NCI-H187 treated with DMSO at 0.1 percent for 48 hours (cell line): ENCODE measurements around the gene IQSEC1.
A peak's percentile ranks its signal among the peaks of the same experiment; 100 is the strongest.

Experiments used
- DNase-seq: peaks from one replicate; lab custom pipeline; 2025; lab: John Stamatoyannopoulos, UW

Gene IQSEC1

DNA sequence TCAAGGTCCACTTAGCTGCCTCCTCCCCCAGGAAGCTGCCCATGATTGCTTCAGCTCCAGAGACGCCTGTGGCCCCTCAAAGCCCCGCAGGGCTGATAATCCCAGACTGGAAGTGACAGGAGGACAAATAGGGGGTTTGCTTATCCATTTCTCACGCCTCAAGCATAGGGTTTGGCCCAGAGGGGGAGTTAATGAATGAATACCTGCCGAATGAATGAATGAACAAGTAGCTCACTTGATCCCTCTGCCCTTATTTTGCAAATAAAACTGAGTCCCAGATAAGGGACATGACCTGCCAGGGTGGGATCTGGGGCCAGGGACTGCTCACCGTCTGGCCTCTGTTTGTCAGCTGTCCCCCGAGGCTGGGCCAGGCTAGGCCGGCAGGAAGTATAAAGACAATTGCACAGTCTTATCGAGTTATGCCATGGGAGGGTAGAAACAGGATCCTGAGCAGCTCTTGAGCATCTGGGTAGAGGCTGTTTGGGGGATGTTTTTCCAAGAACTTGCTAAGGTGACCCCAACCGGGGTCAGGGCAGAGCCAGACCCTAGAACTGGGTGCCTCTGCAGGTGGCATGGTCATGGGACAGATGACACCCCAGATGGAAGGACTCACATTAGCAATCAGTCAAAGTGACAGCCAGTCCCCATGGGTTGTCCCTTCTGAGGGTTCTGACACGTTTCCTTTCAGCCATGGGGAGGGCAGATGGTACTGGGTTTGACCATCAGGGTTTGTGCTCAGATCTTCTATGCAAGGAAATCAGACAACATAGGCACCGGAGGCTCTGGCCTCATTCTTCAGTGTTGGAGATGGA is 45.0 kb downstream of the IQSEC1 start:
- no peak for DNase-seq

DNA sequence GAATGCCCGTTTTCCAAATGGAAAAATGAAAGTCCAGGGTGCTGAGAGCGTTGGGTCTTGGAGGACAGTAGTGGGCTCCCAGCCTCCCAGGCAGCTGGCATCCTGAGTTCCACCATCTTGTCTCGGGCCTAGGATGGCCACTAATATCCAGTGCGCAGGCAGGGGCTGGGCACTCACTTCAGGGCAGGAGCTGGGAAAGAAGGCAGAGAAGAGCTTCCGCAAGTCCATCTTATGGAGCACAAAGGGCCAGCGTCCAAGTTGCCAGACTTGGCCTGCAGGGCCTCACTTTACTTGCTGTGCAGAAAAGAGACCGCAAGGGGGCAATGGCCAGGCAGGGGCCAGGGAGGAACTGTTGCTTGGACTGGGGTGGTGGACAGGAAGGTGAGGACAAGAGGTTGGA is 46.1 kb downstream of the IQSEC1 start:
- DNase-seq: no peak

DNA sequence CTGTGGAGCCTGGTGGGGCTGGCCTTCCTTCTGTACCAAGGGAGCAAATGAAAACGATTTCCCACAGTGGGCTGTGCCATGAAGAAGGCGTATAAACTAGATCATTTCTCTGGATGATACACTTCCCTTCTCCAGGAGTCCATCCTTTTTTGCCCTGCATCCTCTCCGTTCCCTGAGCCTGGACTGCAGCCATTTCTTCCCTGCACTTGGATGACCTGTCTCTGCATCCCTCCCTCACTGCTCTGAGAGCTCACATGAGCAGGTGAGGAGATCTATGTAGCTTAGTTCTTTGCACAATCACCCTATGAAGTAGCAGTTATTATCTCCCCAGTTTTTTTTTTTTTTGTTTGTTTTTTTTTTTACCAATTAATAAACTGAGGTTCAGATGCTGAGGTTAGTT is 46.7 kb downstream of the IQSEC1 start:
- no peak for DNase-seq

DNA sequence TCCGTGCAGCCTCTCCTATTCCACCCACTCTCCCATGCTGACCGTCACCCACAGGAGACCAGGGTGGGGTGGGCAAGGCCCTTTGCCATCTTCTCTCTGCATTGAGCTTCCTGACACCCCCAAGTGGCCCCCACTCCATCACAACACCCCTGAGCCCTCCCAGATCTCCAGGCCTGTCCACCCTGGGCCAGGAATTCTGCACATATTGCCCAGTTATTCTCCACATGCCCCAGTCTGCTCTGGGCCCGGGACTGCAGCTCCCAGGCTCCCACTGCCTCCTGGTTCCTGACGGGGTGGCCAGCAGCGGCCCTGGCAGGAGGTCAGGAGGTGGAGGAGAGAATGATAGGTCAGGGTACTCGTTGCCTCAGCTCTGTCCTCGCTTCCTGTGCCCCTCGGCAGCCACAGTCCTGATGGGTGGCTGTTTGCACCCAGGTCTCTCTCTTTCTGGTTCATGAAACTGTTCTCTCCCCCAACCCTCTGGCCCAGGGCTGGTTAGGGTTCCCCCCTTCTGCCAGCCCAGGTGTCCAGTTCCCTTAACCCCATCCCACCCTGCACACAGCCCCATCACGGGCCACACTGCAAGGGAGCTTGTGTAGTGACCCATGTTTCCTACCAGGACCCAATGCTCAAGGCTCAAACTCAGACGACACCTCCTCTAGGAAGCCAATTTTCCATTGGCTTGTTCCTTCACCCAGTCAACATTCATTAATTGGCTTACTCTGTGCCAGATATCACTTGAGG is 47.3 kb downstream of the IQSEC1 start:
- DNase-seq: no peak

DNA sequence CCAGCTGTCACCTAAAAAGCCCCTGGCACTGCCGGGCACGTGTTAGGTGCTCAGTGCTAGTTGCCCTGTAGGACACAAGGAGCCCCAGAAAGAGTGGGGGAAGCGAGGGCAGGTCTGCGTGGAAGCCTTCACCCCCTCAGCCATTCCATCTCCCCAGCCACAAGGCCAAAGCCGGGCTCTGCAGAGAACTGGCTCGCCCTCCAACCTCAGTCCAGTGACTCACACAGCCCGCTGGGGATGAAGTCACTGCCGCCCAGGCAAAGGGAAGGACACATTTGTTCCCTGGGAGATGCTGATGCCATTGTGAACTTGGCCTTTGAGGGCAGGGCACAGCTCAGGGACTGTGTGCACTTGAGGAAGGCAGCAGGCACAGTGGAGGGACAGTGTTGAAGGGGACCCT is 48.1 kb downstream of the IQSEC1 start:
- no peak for DNase-seq

DNA sequence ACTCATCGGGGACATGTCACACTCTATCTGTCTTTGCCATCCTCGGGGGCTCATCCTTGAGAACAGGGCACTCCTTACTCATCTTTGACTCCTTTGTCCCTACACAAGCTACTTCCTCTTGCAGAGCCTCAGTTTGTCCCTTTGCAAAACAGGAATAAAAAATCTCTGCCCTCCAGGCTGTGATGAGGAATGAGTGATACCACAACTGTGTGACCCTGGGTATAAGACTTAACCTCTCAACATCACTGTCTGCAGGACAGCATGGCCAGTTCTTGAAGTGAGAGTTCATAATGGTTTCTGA is 48.5 kb downstream of the IQSEC1 start:
- DNase-seq: no peak

DNA sequence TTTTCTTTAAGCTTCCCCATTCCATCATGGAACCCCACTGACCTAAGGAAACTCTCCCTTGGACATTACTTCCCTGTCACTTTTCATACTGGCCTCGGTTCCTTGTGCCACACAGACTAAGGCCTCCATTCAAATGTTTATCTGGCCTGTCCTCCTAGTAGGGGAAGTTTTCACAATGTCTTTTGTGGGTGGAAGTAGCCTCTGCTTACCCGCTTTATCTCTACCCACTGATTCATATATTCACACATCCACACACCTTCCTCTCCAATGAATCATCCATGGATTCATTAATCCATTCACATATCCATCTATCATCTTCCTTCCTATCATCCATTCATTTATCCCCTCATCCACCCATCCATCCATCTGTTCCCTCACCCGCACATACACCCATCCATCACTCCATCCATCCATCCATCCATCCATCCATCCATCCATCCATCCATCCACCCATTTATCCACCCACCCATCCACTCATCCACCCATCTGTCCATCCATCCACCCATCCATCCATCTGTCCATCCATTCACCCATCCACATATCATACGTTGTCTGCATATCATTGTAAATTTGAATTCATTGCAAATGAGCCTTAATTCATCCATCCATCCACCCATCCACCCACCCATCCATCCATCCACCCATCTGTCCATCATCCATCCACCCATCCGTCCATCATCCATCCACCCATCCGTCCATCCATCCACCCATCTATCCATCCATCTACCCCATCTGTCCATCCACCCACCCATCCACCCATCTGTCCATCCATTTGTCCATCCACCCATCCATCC is 49.1 kb downstream of the IQSEC1 start:
- DNase-seq: no peak

DNA sequence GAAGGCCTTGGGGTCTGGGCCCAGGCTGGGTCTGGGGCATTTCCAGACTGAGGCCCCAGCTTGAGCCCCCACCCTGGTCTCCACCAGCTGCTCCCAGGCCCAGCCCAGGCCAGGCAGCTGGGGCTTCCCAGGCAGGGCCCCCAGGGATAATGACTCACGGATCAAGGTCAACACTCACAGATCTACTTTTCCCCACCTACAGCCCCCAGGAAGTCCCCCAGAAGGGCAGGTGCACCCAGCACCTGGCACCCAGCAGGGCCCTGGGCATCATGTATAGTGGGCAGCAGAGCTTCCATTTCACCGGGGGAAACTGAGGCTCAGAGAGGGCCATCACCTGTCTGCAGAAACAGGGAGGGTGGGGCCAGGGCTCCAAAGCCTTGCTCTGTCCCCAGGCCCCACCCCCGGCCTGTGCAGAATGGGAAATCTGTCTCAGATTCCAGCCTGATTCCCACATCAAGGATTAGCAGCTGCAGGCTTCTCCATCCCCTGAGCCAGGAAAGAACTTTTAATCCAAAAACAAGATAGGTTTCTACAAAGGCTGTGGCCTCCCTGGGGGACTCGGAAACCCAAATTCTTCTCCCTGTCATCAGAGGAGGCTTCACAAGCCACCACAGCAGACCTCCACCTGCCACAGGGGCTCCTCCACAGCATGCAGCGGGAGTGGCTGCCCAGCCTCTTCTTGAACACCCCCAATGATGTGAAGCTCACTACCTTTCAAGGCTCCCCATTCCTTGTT is 49.8 kb downstream of the IQSEC1 start:
- DNase-seq: no peak

DNA sequence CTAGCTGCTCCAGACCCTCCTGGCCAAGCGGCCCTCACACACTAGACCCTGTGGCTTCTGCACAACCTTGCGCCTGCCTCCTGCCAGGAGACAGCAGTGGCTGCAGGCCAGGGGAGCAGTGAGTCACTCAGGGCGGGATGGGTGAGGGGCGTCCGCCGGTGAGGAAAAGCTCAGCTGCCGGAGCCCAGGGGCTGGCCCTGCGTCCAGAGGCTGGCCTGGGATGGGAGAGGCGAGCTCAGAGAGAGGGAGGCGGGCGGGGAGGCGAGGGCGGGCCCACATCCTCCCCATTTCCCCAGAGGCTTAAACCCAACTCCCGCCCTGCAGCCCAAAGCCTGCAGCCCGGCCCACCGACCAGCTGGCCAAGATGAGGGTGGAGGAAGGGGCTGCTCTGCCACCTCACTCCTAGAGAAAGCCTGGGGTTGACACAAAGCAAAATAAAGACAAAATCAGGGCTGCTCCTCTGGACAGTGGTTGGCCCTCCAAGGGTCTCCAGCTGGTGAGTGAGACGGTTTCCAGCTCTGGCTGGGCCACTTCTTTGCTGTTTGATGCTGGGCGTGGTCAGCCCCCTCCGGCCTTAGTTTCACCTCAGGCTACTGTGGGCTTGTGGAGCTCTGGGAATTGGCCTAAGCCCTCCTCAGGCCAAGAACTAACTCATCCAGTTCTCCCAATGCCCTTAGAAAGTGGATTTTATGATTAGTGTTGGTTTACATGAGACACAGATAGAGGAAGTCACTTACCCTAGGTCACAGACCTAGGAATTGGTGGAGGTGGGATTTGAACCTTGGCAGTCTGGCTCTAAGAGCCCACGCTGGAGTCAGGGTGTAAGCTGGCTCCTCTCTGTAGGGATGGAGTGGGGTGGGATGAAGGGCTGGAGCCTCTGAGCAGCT is 50.6 kb downstream of the IQSEC1 start:
- no peak for DNase-seq

DNA sequence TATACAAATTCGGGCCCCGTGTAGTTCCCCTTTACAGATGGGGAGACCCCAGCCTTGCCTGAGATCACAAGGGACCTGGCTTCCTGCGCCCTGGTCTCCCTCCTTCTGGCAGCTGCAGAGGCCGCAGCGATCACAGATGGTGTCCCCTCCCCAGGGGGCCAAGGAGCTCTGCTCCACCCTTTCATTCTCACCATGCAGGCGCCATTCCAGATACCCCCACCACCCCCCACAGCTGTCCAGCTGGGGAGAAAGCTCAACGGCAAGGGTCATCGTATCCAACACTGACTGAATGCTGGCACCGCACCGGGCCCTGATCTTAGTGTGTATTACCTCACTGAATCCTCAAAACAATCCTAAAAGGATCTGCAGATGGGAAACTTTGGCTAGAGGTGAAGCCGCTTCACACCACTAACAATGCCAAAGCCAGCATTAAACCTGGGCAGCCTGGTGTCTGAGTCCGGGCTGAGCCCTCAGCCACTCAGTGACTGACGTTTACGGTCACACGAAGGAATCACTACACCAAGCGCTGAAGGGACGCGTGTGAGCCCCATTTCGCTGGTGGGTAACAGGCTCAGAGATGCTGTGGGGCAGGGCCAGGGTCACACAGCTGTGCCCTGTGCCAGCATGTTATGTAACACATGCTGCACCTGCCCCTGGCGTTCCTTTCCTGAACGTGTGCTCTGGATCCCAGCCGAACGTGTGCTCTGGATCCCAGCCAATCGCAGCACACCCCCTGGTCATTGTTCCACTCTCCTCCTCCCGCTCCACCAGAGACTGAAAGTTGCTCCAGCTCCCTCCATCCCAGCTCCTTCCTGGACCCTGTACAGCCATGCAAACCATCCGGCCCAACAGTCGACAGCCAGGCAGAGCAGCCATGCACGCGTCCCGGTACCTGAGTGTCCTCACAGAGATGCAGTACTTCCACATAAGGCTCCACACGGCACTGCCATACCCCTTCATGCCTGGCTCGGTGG is 51.8 kb downstream of the IQSEC1 start:
- DNase-seq: no peak

DNA sequence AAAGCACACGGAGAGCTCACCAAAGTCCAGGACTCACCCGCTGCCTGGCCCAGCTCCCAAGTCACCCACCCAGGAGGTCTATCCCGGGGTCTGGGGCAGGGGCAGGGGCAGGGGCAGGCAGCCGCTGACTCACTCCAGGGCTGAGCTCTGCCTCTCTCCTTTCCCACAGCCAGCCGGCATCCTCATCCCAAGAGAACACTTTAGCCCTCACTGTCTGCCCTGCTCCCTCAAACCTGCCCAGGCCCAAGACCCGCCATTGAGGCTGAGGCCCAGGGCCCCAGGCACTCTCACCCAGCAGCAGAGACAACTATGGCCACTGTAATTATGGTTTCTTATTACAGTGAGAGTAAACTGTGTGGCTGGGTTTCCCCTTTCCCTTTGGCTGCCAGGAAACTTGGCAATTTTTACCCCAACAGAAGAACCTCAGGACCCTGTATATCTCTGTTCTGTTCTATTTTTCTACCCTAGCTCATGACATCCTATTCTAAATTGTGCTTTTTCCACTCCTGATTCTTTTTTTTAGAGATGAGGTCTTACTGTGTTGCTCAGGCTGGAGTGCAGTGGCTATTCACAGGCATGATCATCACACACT is 53.0 kb downstream of the IQSEC1 start:
- DNase-seq: no peak

DNA sequence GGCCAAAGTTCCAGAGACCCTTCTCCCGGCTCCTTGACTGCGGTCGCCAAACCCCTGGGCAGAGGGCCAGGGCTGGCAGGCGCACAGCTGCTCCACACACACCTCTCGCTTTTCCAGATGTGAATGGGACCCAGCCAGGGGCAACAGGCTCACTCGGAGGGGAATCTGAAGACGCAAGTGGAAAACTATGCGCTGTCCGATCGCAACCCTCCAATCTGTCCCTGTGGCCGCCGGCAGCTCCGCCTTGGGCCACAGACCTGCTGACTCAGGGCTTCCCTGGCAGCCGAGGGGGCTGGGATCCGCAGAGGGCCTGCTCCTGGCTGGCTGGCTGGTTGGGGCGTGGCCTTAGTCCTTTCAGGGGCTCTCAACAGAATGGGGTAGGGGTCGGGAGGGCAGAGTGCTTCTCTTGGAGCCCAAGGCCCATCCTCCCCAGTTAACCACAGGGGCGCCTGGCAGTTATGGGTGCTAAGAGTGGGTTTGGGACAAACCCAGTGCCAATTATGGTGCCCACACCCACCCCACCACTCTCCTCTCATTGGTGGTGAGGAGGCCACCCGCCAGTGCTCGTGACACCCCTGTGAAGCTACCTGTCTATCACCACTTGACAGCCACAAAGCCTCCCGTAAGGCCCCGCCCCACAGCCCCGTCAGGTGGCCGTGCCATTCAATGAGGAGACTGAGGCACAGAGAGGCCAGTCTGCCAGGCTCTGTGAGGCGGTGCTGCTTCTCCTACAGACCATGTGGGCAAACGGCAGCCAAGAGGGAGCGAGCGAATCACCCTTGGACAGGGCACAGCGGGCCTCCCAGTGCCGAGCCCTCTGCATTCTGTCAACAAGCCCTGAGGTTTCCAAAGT is 53.8 kb downstream of the IQSEC1 start:
- DNase-seq: no peak

DNA sequence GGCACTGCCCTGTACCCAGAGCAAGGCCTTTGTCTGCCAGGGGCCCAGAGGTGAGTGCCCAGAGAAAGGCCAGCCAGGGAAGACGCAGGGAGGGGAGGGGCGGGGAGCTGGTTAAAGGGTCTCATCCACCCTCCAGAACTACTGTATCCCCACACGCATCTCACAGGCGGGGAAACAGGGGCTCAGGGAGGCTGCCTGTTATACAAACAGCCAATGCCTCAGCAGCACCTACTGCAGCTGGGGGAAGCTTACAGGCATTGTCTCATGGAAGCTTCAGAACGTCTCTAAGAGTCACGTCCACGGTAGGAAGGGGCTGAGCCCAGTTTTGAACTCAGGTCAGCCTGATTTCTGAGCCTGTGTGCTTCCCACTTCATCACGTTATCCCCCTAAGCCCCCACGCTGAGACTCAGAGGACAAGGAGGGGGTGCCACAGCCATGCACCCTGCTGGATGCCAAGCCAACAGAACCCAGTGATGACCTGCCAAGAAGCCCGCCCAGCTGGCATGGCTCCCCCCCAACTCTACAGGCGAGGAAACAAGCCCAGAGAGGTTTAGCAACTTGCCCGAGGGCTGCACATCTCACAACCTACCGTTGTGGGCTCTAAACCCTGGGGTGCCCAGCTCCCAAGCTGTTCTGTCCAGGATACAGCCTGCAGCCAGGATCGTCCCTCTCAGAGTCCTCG is 54.5 kb downstream of the IQSEC1 start:
- DNase-seq: no peak

DNA sequence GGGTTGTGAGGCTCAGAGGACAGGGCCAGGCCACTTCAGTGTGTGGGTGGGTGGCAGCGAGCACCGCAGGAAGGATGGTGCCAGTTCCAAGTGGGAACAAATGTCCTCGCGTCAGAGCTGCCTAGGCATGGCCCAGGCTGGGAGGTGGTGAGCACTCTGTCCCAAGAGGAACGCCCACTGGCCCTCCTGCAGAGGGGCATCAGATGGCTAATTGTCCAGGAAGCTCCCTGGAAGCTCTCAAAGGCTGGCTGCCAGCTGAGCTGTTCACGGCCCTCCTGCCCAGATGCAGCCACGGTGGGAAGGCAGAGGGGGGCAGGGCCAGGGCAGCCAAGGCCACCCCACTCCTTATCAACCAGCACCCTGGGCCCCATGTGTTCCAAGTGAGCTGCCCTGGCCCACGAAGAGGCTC is 55.2 kb downstream of the IQSEC1 start:
- DNase-seq: no peak

DNA sequence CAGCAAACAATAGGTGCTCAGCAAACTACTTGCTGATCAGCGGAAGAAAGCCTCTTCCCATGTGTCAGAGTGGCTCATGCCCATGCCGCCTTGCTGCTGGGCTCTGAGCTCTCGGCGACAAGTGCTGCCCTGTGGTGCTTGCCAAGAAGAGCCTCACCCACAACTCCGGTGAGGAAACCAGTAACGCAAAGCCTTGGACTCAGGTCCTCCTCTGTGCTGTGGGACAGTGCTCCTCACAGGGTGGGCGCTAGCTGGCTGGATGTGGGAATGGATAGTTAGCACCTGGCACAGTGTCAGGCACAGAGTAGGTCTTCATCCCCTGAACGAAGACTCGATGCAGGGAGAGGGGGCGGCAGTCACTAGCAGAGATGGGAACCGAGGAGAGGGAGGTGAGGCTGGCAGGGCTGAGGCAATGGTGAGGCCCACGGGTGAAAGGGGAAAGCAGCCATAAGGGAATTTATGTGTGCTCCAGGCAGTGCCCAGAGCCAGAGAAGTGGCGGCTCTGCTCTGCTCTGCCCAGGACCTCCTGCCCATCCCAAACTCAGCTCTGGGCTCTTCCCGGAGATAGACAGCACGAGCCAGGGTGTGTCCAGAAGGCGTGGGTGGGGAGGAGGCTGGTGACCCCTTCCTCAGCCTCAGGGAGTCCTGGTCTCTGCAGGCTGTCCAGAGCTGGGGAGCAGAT is 55.7 kb downstream of the IQSEC1 start:
- no peak for DNase-seq

DNA sequence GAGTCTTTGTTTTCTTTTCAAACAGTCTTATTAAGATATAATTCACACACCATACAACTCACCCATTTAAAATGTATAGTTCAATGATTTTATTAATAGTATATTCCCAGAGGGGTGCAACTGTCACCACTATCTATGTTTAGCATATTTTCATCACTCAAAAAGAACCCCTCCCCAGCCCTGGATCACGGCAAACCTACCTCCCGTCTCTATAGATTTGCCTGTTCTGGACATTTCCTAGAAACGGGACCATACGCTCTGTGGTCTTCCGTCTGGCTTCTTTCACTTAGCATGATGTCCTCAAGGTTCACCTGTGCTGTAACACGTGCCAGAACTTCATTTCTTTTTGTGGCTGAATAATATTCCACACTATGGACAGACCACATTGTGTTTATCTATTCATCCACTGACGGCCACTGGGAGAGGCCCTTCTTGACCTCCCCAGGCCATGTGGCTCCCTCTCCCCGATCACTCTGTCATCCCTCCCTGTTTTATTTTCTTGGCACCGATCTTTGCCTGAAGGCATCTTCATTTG is 56.4 kb downstream of the IQSEC1 start:
- DNase-seq: no peak

DNA sequence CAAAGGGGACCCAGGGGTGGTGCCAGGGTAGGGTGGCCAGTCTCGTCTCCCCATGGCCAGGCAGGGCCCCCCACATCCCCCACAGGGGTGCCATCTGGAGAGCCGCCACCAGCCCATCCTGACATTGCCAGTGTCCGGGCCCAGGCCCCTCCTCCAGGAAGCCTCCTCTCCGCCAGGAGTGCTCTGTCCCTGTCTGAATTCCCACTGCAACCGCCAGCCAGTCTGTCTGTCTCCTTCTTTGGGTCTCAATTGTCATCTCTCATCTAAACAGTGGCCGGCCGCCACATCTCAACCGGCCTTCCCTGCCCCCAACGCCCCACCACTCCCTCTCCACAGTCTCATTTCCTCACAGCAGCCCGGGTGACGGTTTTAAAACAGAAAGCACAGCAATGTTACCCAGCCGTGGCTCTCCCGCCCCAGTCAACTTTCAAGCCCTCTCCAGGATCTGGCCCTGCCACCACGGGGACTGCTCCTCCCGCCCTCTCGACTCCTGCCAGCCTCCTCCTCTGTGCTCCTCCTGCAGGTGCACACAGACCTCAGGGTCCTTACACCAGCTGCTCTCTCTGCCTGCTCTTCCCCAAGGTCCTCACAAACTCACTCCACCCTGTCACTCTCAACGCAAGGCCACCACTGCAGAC is 57.0 kb downstream of the IQSEC1 start:
- peak; percentile 53 for DNase-seq
